Adrenal gland (tissue), 12 donors: ENCODE data around the gene FOXB1. TPM values are rescaled to one million over a fixed set of nuclear protein-coding genes. Genes with fewer than 3 reads are reported as not detected.

ENCODE experiments used
- DNase-seq, 7 donors: peaks; one replicate each; pipeline ENCODE4 v3.0.0-alpha.2; 2019 to 2020
- H3K27ac ChIP-seq, 5 donors: fragments of 200-600 bp; sonication (generic) in 4 of 5; 1 replicate in 3 of 5; 2 replicates in 2 of 5; pipeline versions ENCODE4 v1.5.1 to v1.8.0; 2016 to 2020; ENCODE audit warnings: mild to moderate bottlenecking in 1 of 5
- H3K27me3 ChIP-seq: fragments of 200-600 bp; 2 replicates; pipeline ENCODE4 v1.8.0; 2021
- H3K36me3 ChIP-seq, 2 donors: fragments of 200-600 bp; replicated peaks in 1 of 2; 1 replicate in 1 of 2; 2 replicates in 1 of 2; pipeline versions ENCODE4 v1.5.1 to v1.8.0; 2018 to 2022
- H3K4me1 ChIP-seq, 2 donors: fragments of 200-600 bp; replicated peaks in 1 of 2; 1 replicate in 1 of 2; 2 replicates in 1 of 2; pipeline versions ENCODE4 v1.5.1 to v1.8.0; 2018 to 2021
- H3K4me3 ChIP-seq, 4 donors: fragments of 200-600 bp; sonication (generic) in 3 of 4; one replicate each; pipeline ENCODE4 v1.5.1; 2016 to 2018
- H3K9me3 ChIP-seq, 3 donors: fragments of 200-600 bp; sonication (generic) in 1 of 3; replicated peaks in 1 of 3; 1 replicate in 2 of 3; 2 replicates in 1 of 3; pipeline versions ENCODE4 v1.5.1 to v1.8.0; 2016 to 2021
- CTCF ChIP-seq, 6 experiments: fragments of 450-650 bp in 4 of 6; fragments of 200-600 bp in 2 of 6; sonication (generic) in 1 of 6; IDR thresholded peaks; 1 replicate in 5 of 6; 2 replicates in 1 of 6; pipeline versions ENCODE4 v1.5.1 to v1.8.0; 2016 to 2021; ENCODE audit warnings: antibody characterized with exemption in 6 of 6, mild to moderate bottlenecking in 2 of 6, moderate library complexity in 1 of 6
- POLR2A ChIP-seq, 2 donors: fragments of 450-650 bp; IDR thresholded peaks; one replicate each; pipeline ENCODE4 v1.6.1; 2017; ENCODE audit warnings: antibody characterized with exemption in 2 of 2, mild to moderate bottlenecking in 2 of 2, moderate library complexity in 1 of 2
- WGBS, 4 donors: extraction: QIAGEN DNeasy Blood & Tissue Kit in 2 of 4; methylation state at CpG; one replicate each; pipeline versions ENCODE4 v1.1.5 to v1.1.7; 2013 to 2017; 5-methylcytosine and 5-hydroxymethylcytosine counted together
- intact Hi-C, 2 donors: fragments of 100-400 bp; cut with DNase I; formaldehyde crosslinking; loops; one replicate each; pipeline versions ENCODE4 v1.14.1 to v1.15.0; 2022 to 2023
- polyA plus RNA-seq, 3 donors: library from polyadenylated mRNA; stranded (reverse); fragments of 200-250 nt in 2 of 3; fragments of 350-450 nt in 1 of 3; fragmentation: Illumina TruSeq in 1 of 3; extraction: RNeasy Lipid Tissue Mini Kit (QIAGEN cat#74804) in 1 of 3; gene quantifications; one replicate each; pipeline ENCODE4 v1.2.3, GENCODE V29; 2013 to 2014
- total RNA-seq, 9 donors: library from RNA; depleted of rRNA in 4 of 9; stranded (reverse); fragments of >200 nt in 4 of 9; fragments of 120-200 nt in 1 of 9; fragmentation: NEBNext Ultra II Directional in 1 of 9; extraction: Animal tissue kit (Norgen Biotek cat#: 25700) in 1 of 9; gene quantifications; one replicate each; pipeline versions ENCODE4 v1.1.0 to v1.2.4, GENCODE V29; 2013 to 2023
- donor health status: healthy with polysubstance abuse.
- donor health status: Bipolar disorder and iron deficiency.
- donor health status: DM: yes; HTN: yes; CAD: no.
- donor health status: DM: no; HTN: no; CAD: no.
- donor health status: DM: no; HTN: no; CAD: no.
- donor health status: DM: yes; HTN: yes; CAD: no.

The FOXB1 gene
- total and polyA plus RNA-seq, 12 donors = not detected

- TF ChIP-seq CTCF (IDR thresholded peaks at IDR 0.05) (no peak), POLR2A (IDR thresholded peaks at IDR 0.05) (no peak)
These were observed 40.2 kb upstream of the FOXB1 start for GRCh38 chr15:59963925-59964324.

GRCh38 chr15:59965741-59966140 is 38.4 kb upstream of the FOXB1 start:
- intact Hi-C loops = no loop called here
- WGBS, 4 donors = 87 to 94% (median 91%) methylated on average over 6 of the region's 6 CpGs

More at GRCh38 chr15:59963925-59964324, 40.2 kb upstream of the FOXB1 start:
- H3K4me1 ChIP-seq = no peaks in the 10 kb centered on the region
- peaks cover 0 to 4% (median 0%) of the 10 kb centered on the region in 3 donors for H3K9me3 ChIP-seq
- no peak overlapping the region for H3K27ac ChIP-seq
- DNase-seq = no peak
- H3K27me3 ChIP-seq = no peaks in the 10 kb centered on the region
- no peaks in the 10 kb centered on the region for H3K36me3 ChIP-seq
- no peak overlapping the region for H3K4me3 ChIP-seq
- intact Hi-C loops = no loop called here

GRCh38 chr15:59966262-59966661 is 37.8 kb upstream of the FOXB1 start:
- no peaks in the 10 kb centered on the region for H3K27me3 ChIP-seq
- TF ChIP-seq CTCF (IDR thresholded peaks at IDR 0.05) (no peak), POLR2A (IDR thresholded peaks at IDR 0.05) (no peak)
- H3K9me3 ChIP-seq = no peaks in the 10 kb centered on the region
- H3K27ac ChIP-seq = no peak overlapping the region
- intact Hi-C loops = no loop called here
- H3K4me3 ChIP-seq = no peak overlapping the region
- no peaks in the 10 kb centered on the region for H3K4me1 ChIP-seq
- no peak for DNase-seq
- H3K36me3 ChIP-seq = no peaks in the 10 kb centered on the region

More at GRCh38 chr15:59965741-59966140, 38.4 kb upstream of the FOXB1 start:
- Histone ChIP-seq H3K27me3 (no peaks in the 10 kb centered on the region), H3K4me3 (no peak overlapping the region), H3K9me3 (no peaks in the 10 kb centered on the region), H3K36me3 (no peaks in the 10 kb centered on the region), H3K27ac (no peak overlapping the region), H3K4me1 (no peaks in the 10 kb centered on the region)
- DNase-seq = no peak
- TF ChIP-seq POLR2A (IDR thresholded peaks at IDR 0.05) = no peak
- TF ChIP-seq CTCF (IDR thresholded peaks at IDR 0.05) = no peak

- TF ChIP-seq CTCF (IDR thresholded peaks at IDR 0.05) = no peak
- TF ChIP-seq POLR2A (IDR thresholded peaks at IDR 0.05) = no peak
- Histone ChIP-seq H3K36me3 (no peaks in the 10 kb centered on the region), H3K4me1 (no peaks in the 10 kb centered on the region), H3K27me3 (no peaks in the 10 kb centered on the region), H3K27ac (no peak overlapping the region), H3K4me3 (no peak overlapping the region), H3K9me3 (no peaks in the 10 kb centered on the region)
- WGBS, 4 donors = 79 to 90% (median 87%) methylated on average over 2 of the region's 2 CpGs
- DNase-seq = no peak
- intact Hi-C loops = no loop called here
These were observed 35.8 kb upstream of the FOXB1 start for GRCh38 chr15:59968314-59968713.
